ENCODE measurements around the gene ISOC2. TPM values are rescaled to one million over a fixed set of nuclear protein-coding genes. Genes with fewer than 3 reads are reported as not detected.
A peak's percentile ranks its signal among the peaks of the same experiment; 100 is the strongest.

Gene ISOC2
- total and polyA plus RNA-seq, 9 of the 15 experiments (the other 6 are each of a cell fraction or from before 2014, with no cell fraction given), result 1.2 to 229 (median 58.3) TPM

DNA sequence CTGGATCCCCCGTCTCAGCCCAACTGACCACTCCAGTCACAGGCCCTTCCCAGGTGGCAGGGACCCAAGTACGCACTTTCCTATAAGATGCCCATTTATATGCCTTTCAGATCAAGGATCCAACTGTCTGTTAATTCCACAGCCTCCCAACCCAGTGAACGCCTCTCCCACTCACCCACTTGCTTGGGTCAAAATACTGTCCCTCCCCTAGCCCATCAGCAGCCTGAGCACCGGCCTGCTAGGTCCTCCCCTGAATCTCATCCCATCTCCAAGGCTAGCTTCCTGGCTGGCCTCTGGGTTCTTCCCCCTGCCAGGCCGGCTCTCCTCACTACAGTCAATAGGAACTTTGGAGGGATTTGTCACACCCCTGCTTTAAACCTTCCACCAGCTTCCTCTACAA lies 55.8 kb downstream of the ISOC2 start (continued):
- TF ChIP-seq MYC (IDR thresholded peaks at IDR 0.05; ENCODE audit: low read depth, low read length) (no peak), MYC (CRISPR knock-in tag; IDR thresholded peaks at IDR 0.05; ENCODE audit: borderline replicate concordance, low read depth) (no peak), PHF20 (IDR thresholded peaks at IDR 0.05; ENCODE audit: partially characterized antibody) (no peak), MCM3 (IDR thresholded peaks at IDR 0.05) (no peak), TCF7 (IDR thresholded peaks at IDR 0.05; ENCODE audit: borderline replicate concordance) (no peak), NR2F6 (CRISPR knock-in tag; IDR thresholded peaks at IDR 0.05) (no peak), ZC3H8 (IDR thresholded peaks at IDR 0.05) (no peak), EZH2 (IDR thresholded peaks at IDR 0.05; ENCODE audit: borderline replicate concordance, low read depth, low read length) (no peak), SETDB1 (IDR thresholded peaks at IDR 0.05; ENCODE audit: low read length) (no peak), TEAD2 (tag; IDR thresholded peaks at IDR 0.05) (no peak), NCOA4 (IDR thresholded peaks at IDR 0.05; ENCODE audit: partially characterized antibody) (no peak), MITF (IDR thresholded peaks at IDR 0.05) (no peak), CHD1 (IDR thresholded peaks at IDR 0.05; ENCODE audit: low read length) (no peak), MAFF (IDR thresholded peaks at IDR 0.05; ENCODE audit: low read length) (no peak), HNRNPUL1 (IDR thresholded peaks at IDR 0.05; ENCODE audit: low read length) (0 out of 2 replicates have a peak, but pooled peaks have one; percentile 21), SMARCB1 (IDR thresholded peaks at IDR 0.05; ENCODE audit: insufficient read length, low read depth) (no peak)
- TF ChIP-seq, protein P1, sequence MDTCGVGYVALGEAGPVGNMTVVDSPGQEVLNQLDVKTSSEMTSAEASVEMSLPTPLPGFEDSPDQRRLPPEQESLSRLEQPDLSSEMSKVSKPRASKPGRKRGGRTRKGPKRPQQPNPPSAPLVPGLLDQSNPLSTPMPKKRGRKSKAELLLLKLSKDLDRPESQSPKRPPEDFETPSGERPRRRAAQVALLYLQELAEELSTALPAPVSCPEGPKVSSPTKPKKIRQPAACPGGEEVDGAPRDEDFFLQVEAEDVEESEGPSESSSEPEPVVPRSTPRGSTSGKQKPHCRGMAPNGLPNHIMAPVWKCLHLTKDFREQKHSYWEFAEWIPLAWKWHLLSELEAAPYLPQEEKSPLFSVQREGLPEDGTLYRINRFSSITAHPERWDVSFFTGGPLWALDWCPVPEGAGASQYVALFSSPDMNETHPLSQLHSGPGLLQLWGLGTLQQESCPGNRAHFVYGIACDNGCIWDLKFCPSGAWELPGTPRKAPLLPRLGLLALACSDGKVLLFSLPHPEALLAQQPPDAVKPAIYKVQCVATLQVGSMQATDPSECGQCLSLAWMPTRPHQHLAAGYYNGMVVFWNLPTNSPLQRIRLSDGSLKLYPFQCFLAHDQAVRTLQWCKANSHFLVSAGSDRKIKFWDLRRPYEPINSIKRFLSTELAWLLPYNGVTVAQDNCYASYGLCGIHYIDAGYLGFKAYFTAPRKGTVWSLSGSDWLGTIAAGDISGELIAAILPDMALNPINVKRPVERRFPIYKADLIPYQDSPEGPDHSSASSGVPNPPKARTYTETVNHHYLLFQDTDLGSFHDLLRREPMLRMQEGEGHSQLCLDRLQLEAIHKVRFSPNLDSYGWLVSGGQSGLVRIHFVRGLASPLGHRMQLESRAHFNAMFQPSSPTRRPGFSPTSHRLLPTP (IDR thresholded peaks at IDR 0.05; ENCODE audit: borderline replicate concordance, extremely low read depth, insufficient read length), result no peak
